Fibroblast of lung (primary cell): ENCODE results near the gene METAP1D.

Experiments
- EZH2 ChIP-seq: IDR thresholded peaks from 2 replicates; pipeline ENCODE4 v1.5.1; 2012; ENCODE audit warnings: low read length, control low read depth, mild to moderate bottlenecking; ENCODE audit errors: missing control alignments
- TF ChIP-seq, protein P1 (sequence below), 2 donors: IDR thresholded peaks in 1 of 2; conservative IDR thresholded peaks in 1 of 2; 1 replicate in 1 of 2; 2 replicates in 1 of 2; pipeline ENCODE4 v1.5.1; 2011 to 2012; ENCODE audit warnings: low read length in 2 of 2, control low read depth in 1 of 2, inconsistent platforms in 1 of 2, low read depth in 1 of 2, mild to moderate bottlenecking in 1 of 2

DNA sequence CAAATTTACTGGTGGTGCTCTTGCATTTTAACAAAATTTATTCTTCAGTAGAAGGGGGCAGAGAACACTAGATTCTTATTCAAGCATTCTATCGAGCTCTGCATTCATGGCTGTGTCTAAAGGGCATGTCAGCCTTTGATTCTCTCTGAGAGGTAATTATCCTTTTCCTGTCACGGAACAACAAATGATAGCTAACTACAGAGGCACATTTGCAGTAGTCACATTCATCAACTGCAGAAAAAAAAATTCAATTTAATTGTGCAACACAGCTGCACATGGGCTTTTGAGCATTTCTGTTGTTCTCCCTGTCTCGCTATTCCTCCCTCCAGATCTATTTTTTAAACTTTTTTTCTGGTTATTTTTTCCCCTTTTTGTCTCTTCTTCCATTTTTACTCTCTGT is 72.5 kb downstream of the METAP1D start:
- TF ChIP-seq, protein P1, sequence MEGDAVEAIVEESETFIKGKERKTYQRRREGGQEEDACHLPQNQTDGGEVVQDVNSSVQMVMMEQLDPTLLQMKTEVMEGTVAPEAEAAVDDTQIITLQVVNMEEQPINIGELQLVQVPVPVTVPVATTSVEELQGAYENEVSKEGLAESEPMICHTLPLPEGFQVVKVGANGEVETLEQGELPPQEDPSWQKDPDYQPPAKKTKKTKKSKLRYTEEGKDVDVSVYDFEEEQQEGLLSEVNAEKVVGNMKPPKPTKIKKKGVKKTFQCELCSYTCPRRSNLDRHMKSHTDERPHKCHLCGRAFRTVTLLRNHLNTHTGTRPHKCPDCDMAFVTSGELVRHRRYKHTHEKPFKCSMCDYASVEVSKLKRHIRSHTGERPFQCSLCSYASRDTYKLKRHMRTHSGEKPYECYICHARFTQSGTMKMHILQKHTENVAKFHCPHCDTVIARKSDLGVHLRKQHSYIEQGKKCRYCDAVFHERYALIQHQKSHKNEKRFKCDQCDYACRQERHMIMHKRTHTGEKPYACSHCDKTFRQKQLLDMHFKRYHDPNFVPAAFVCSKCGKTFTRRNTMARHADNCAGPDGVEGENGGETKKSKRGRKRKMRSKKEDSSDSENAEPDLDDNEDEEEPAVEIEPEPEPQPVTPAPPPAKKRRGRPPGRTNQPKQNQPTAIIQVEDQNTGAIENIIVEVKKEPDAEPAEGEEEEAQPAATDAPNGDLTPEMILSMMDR (conservative IDR thresholded peaks at IDR 0.05 in 1 of 2, IDR thresholded peaks at IDR 0.05 in 1 of 2; ENCODE audit: low read depth in 1 of 2, low read length in 2 of 2), result no peak
- TF ChIP-seq EZH2, result no peak
